ENCODE measurements around the gene CPLX3.

CPLX3 gene

GRCh38 chr15:74793135-74794028 lies 33.0 kb upstream of the CPLX3 start:
- H3K27ac ChIP-seq = peak overlapping the region; percentile 71
- no peaks in the 10 kb centered on the region for H3K27me3 ChIP-seq
- no peak for TF ChIP-seq Cebpa-rat (IDR thresholded peaks at IDR 0.05)
- H3K36me3 ChIP-seq = peaks cover 46% of the 10 kb centered on the region
- no peaks in the 10 kb centered on the region for H3K9me3 ChIP-seq
- H3K4me3 ChIP-seq = no peak overlapping the region; the same call in 1 of the 2 replicates
- peak overlapping the region; percentile 99 for H3K4me2 ChIP-seq
- peaks cover 89% of the 10 kb centered on the region for H3K4me1 ChIP-seq
- peaks cover 98% of the 10 kb centered on the region for H4K20me1 ChIP-seq
- peak overlapping the region; percentile 27; the same call in 1 of the 2 replicates for H3K9ac ChIP-seq

GRCh38 chr15:74794248-74794969 lies 32.0 kb upstream of the CPLX3 start:
- H3K4me1 ChIP-seq = peaks cover 89% of the 10 kb centered on the region
- peaks cover 56% of the 10 kb centered on the region for H3K36me3 ChIP-seq
- H3K9me3 ChIP-seq = no peaks in the 10 kb centered on the region
- H3K27me3 ChIP-seq = no peaks in the 10 kb centered on the region
- H3K9ac ChIP-seq = no peak overlapping the region
- peak overlapping the region; percentile 31 for H3K4me2 ChIP-seq
- H4K20me1 ChIP-seq = peaks cover 98% of the 10 kb centered on the region
- H3K27ac ChIP-seq = peak overlapping the region; percentile 31
- H3K4me3 ChIP-seq = no peak overlapping the region
- TF ChIP-seq Cebpa-rat (IDR thresholded peaks at IDR 0.05) = no peak

GRCh38 chr15:74794970-74795349 lies 31.5 kb upstream of the CPLX3 start:
- peak overlapping the region; percentile 31 for H3K27ac ChIP-seq
- H3K9me3 ChIP-seq = no peaks in the 10 kb centered on the region
- TF ChIP-seq Cebpa-rat (IDR thresholded peaks at IDR 0.05) = no peak
- no peak overlapping the region for H3K4me3 ChIP-seq
- H3K4me2 ChIP-seq = peak overlapping the region; percentile 31
- peaks cover 62% of the 10 kb centered on the region for H3K36me3 ChIP-seq
- H3K4me1 ChIP-seq = peaks cover 89% of the 10 kb centered on the region
- peaks cover 98% of the 10 kb centered on the region for H4K20me1 ChIP-seq
- no peak overlapping the region for H3K9ac ChIP-seq
- no peaks in the 10 kb centered on the region for H3K27me3 ChIP-seq

- no peak for TF ChIP-seq Cebpa-rat (IDR thresholded peaks at IDR 0.05)
- H4K20me1 ChIP-seq = peaks cover 98% of the 10 kb centered on the region
- peaks cover 84% of the 10 kb centered on the region for H3K4me1 ChIP-seq
- H3K27me3 ChIP-seq = no peaks in the 10 kb centered on the region
- peaks cover 73% of the 10 kb centered on the region for H3K36me3 ChIP-seq
- no peak overlapping the region for H3K27ac ChIP-seq
- H3K9ac ChIP-seq = no peak overlapping the region
- H3K4me3 ChIP-seq = no peak overlapping the region
- H3K9me3 ChIP-seq = no peaks in the 10 kb centered on the region
- no peak overlapping the region for H3K4me2 ChIP-seq
Measured at GRCh38 chr15:74795966-74796625, 30.3 kb upstream of the CPLX3 start.

- peaks cover 59% of the 10 kb centered on the region for H3K4me1 ChIP-seq
- H3K4me3 ChIP-seq = no peak overlapping the region
- peak overlapping the region; percentile 55 for H3K4me2 ChIP-seq
- peak overlapping the region; percentile 24; the same call in 1 of the 2 replicates for H3K9ac ChIP-seq
- H3K36me3 ChIP-seq = peaks cover 84% of the 10 kb centered on the region
- H3K27ac ChIP-seq = peak overlapping the region; percentile 56
- peaks cover 93% of the 10 kb centered on the region for H4K20me1 ChIP-seq
- TF ChIP-seq Cebpa-rat (IDR thresholded peaks at IDR 0.05) = no peak
- no peaks in the 10 kb centered on the region for H3K9me3 ChIP-seq
- no peaks in the 10 kb centered on the region for H3K27me3 ChIP-seq
Measured at GRCh38 chr15:74798388-74799254, 27.8 kb upstream of the CPLX3 start.

- Histone ChIP-seq H3K4me1 (peaks cover 56% of the 10 kb centered on the region), H3K4me2 (peak overlapping the region; percentile 55), H4K20me1 (peaks cover 93% of the 10 kb centered on the region), H3K4me3 (no peak overlapping the region), H3K27me3 (no peaks in the 10 kb centered on the region), H3K27ac (peak overlapping the region; percentile 56), H3K9ac (peak overlapping the region; percentile 15; the same call in 1 of the 2 replicates), H3K36me3 (peaks cover 91% of the 10 kb centered on the region), H3K9me3 (no peaks in the 10 kb centered on the region)
- no peak for TF ChIP-seq Cebpa-rat (IDR thresholded peaks at IDR 0.05)
Measured at GRCh38 chr15:74799255-74799855, 27.1 kb upstream of the CPLX3 start.

- H3K9ac ChIP-seq = 0 out of 2 replicates have a peak overlapping the region, but pooled peaks have one; percentile 15
- TF ChIP-seq Cebpa-rat (IDR thresholded peaks at IDR 0.05) = no peak
Measured at GRCh38 chr15:74799856-74800558, 26.4 kb upstream of the CPLX3 start.

GRCh38 chr15:74800559-74801094 lies 25.8 kb upstream of the CPLX3 start:
- Histone ChIP-seq H3K27ac (no peak overlapping the region), H3K9ac (no peak overlapping the region), H3K4me1 (peaks cover 43% of the 10 kb centered on the region), H3K4me3 (no peak overlapping the region), H3K36me3 (peaks cover 89% of the 10 kb centered on the region), H4K20me1 (peaks cover 80% of the 10 kb centered on the region), H3K4me2 (peak overlapping the region; percentile 55), H3K9me3 (no peaks in the 10 kb centered on the region), H3K27me3 (no peaks in the 10 kb centered on the region)
- no peak for TF ChIP-seq Cebpa-rat (IDR thresholded peaks at IDR 0.05)

More at GRCh38 chr15:74799856-74800558, 26.4 kb upstream of the CPLX3 start:
- Histone ChIP-seq H3K9me3 (no peaks in the 10 kb centered on the region), H3K27ac (peak overlapping the region; percentile 56; the same call in 1 of the 2 replicates), H3K27me3 (no peaks in the 10 kb centered on the region), H3K4me2 (peak overlapping the region; percentile 55), H3K36me3 (peaks cover 91% of the 10 kb centered on the region), H3K4me3 (no peak overlapping the region), H4K20me1 (peaks cover 87% of the 10 kb centered on the region), H3K4me1 (peaks cover 49% of the 10 kb centered on the region)
